Nucleus accumbens (tissue), 56 donors: Measurements from ENCODE around the gene VSIG8.

Source experiments
- DNase-seq, 56 donors: peaks; one replicate each; lab custom pipeline; 2025; lab: John Stamatoyannopoulos, UW

VSIG8 gene

DNA sequence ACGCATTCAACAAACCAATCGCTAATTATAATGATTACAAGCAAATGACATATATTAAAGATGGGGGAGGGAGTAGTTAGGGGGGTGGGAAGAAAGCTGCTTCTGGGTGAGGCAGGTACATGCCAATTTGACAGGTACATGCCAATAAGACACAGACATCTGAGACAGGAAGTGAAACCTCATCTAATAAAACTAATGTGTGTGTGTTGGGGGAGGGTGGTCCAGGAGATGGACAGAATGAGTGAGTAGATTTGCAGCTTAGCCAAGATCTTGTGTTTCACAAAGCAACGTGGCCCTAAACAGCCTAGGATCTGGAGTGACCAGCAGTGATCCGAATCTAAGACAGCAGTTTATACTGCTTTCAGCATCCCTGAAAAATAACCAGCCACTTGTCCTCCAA lies 26.7 kb upstream of the VSIG8 start:
- no peak for DNase-seq

DNA sequence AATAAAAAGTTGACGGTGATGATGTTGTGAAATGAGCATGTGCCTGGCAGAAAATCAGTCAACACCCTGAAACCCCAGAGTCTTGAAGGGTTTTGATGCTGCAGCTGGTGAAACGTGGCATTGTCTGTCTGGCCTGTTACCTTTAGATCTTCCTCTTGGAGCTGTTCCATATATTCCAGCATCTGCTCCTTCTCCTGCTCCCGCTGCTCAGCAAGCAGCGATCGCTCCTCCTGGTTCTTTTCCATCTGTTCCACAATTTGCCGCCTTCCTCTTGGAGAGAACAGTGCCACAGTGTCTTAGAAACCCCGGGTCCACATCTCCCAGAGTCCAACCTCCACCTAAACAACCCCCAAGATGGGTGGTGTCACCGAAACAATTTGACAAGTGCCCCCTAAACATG lies 21.8 kb upstream of the VSIG8 start:
- no peak for DNase-seq

DNA sequence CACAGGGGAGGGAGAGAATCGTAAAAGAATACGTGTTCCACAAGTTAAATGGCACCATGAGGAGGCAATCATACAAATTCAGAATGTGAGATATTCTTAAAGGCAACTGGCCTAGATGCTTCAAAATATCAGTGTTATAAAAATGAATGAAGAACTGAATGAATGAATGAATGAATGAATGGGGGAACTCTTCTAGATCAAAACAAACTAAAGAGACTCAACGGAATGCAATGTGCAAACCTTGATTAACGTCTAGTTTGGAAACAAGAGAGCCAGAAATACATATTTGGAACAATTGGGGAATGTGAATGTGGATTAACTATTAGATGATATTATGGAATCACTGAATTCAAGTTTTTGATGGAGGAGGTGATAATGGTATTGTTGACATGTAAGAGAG lies 20.7 kb upstream of the VSIG8 start:
- no peak for DNase-seq

DNA sequence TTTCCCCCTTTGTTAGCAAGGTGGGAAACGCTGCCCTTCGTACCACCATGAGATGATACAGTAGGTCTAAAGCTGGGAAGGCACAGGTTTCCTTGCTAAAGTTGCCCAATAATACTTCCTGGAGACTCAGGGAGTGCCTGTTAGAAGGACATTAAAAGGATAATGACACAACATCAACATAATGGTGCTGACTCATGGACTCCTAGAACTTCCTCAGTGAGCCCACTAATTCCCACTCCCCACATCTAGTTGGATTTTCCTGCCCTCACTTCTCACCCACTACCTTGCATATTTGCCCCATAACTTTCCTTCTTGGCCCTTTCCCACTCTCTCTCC lies 20.0 kb upstream of the VSIG8 start:
- no peak for DNase-seq

DNA sequence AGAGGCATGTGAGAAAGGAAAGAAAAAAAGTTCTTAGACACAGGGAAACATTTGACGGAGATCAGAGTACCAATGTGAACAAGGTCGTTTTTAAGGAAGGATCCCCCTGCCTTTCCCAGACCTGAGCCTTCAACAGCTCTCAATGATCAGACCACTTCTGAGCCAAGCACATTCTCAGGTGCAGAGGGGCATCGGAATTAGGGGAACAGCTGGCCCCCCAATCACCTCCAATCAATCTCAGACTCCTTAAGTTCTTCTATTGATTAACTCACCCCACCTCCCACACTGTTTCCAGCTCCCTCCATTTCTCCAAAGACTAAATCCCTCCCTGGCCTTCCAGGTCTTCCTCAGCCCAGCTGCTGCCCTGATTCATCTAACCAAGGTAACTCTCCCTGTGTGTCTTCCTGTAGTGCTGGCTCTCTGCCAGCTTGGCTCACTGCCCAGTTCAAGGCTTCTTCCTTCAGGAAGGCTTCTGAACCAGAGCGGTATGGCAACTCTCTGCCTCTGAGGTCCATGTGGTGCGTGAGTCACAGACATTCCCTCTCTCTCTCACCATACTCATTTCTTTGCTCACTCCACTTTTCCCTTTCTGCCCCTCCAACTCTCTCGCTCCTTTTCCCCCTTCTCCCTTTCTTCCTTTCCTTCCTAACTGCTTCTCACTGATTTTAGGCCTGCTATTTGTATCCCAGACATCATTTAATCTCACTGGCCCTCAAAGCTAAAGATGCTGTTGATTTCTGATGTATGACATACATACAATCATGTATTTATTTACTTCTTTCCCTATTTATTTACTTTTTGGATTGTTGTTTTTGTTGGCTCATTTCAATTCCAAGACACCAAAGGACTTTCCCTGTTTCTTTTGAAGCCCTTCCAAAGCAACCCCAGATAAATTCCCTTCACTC lies 19.4 kb upstream of the VSIG8 start:
- peak in 6 of 56 donors; percentile 6 to 35 (median 18) for DNase-seq

DNA sequence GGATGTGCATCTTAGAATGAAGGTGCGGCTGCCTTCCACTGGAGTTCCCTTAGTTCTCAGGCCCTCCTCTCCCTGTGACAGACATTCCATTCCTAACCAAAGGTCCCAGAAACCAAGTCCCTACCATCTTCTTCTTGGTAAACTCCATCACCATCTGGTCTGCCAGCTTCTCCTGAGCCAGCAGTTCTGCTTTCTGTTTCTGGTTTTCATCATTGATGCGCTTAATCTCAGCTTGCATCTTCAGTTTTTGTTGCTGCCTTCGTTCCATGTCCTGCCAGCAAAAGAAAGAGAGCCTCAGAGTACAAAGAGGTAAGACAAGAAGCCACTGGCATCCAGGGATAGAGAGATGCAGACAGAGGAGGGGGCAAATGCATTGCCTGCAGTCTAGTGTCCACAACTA lies 18.0 kb upstream of the VSIG8 start:
- no peak for DNase-seq

DNA sequence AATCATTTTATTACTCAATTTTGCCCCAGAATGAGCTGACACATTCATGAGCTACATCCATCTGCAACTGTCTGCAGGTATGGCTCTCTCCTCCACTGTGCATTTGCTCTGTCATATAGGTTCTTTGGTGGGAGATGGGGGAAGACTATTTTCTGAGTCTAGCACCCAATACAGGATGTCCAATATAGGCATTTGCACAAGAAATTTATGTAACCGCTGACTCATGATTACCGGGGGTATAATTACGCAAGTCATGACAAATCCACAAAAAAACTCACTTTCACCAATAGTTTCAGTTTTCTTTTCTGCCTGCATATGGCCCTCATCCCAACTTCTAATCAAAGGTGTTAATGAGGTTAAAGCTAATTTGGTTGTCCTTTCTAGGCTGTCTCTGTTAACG lies 17.5 kb upstream of the VSIG8 start:
- no peak for DNase-seq

DNA sequence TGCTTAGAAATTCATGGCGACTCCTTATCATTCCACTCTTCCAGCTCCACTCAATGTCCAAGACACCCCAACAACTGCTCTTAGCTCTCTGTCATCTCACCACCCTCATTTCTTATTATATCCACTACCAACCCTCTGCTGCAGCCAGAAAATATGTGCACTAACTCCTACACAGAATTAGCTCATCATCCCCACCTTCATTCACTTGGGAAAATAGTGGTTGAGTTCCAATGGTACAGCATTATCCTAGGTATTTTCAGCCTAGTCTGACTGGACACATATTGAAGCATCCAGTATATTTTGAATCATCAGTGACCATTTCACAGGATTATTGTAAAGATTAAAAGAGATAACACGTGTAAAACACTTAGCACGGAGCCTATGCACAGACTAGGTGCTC lies 16.7 kb upstream of the VSIG8 start:
- no peak for DNase-seq

DNA sequence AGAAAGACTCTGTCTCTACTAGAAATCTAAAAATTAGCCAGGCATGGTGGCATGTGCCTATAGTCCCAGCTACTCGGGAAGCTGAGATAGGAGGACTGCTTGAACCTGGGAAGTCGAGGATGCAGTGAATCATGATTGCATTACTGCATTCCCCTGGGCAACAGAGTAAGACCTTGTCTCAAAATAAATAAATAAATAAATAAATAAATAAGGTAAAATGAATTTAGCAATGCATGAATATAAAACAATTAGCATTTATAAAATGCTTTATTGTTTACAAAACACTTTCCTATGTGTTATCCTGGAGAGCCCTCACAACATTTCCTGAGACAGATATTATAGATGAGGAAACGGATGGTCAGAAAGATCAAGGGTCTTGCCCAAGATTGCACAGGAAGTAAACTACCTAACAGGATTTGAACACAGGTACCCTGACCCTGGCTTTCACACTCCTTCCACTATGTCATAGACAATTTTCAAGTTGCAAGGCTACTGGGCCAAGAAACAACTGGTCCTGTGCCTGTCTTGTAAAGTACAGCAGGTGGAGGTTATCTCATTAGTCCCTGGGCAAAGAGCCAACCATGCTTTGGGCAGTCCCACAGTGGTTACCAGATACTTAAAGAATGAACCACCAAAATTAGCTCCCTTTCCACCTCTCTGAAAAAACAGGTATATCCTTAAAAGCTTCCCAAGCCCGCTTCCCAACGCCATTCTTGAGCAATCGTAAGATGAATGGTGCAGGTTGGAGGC lies 15.4 kb upstream of the VSIG8 start:
- DNase-seq: no peak

DNA sequence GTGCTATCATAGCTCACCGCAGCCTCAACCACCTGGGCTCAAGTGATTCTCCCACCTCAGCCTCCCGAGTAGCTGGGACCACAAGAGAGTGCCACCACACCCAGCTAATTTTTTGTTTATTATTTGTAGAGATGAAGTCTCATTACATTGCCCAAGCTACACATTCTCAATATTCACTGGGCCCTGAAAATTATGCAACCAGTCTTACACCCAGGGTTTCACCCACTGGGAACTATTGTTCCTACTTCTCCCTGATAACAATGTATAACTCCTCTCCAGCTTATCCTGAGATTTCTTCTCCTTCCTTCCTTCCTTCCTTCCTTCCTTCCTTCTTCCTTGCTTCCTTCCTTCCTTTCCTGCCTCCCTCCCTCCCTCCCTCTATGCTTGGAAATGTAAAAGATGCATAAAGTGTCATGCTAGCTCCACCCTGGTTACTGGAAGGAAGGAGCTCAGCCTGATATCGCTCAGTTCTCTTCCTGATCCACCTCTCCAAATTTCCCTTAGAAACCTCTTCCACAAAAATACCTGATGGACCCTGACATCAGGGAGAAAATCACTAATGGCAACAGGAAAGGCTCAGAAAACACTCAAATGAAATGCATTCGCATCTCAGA lies 11.2 kb upstream of the VSIG8 start:
- DNase-seq: no peak

DNA sequence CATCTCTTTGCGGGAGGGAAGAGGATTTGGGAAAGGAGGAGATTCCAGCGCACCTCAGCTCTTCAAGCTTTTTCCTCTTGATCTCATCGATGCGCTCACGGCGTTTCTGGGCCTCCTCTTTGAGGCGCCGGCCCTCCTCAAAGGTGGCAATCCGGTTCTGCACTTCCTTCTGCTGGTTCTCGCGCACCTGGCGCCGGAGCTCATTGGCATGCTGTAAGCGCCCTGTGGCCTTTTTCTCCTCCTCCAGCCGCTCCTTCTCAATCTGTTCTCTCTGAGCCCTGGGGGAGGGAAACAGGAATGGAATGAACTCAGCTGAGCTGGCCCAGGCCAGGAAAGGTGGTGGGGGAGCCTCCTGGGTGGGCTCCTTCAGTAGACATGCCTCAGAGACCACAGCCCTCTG lies 10.4 kb upstream of the VSIG8 start:
- no peak for DNase-seq

DNA sequence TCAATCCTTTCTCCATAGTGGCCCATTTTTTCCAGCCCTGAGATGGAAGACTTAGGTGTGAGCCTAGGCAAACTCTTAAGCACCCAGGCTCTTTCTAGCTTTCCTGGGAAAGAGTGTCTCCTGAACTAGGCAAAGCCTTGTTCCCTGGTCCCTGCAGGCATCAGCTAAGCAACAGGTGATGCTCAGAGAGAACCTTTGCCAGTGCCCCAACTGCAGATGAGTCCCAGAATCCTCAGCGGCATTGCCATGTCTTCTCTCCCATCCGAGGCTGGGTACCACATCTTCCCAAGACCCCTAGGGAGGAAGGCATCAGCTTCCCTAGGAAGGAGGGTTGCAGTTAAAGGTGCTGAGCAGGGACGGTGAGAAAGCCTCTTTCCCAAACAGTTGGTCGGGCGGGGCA lies 8.2 kb upstream of the VSIG8 start:
- no peak for DNase-seq

DNA sequence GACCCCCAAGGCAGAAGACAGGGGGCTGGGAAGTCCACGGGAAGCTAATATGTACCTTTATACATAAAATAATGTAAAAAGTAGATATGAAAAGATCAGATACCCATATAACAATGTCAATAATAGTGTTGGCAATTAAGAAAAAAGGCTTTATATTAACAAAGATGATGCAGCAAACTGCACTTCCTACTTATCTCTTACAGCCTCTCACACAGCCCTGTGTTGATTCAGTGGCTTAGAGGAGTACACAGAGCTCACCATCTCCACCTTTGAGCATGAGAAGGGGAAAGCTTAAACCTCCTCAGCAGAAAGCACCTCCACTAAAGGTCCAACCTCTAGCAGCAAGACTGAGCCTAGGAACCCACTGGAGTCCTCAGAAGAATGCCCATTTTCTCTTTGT lies 7.2 kb upstream of the VSIG8 start:
- no peak for DNase-seq

DNA sequence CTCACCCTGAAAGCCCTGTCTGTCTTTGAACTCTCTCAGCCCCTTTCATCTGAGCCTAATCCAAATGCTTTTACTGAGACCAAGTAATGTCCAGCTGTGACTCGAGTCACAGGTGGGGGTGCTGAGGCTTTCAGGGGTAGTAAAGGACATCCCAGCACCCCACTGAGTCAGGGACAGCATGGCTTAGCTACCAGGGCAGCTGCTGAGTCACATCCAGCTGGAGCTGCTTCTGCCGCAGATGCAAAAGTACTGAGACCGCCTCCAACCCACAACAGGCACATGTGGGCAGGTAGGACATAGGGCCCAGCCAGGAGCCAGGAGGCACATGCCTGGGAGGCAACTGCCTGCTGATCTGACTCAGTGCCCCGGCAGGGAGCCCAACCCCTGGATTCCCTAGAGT lies 6.7 kb upstream of the VSIG8 start:
- no peak for DNase-seq

DNA sequence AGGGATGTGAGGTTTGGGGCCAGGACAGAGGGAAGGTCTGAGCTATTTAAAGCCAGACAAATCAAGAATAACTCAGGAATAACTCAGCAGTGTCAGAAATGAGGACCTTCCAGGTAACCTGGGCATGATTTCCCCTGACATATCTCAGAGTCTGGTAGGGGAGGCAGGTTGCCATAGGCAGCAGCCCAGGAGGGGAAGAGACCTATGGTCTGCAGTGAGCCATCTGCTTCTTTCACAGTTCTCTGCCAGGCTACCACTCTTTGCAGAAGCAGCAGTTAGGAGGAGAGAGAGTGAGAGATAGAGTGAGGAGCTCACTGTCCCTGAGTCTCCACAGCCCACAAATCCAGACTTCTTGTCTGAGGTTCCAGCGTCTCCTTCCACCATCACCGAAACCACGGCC lies 6.3 kb upstream of the VSIG8 start:
- DNase-seq: no peak

DNA sequence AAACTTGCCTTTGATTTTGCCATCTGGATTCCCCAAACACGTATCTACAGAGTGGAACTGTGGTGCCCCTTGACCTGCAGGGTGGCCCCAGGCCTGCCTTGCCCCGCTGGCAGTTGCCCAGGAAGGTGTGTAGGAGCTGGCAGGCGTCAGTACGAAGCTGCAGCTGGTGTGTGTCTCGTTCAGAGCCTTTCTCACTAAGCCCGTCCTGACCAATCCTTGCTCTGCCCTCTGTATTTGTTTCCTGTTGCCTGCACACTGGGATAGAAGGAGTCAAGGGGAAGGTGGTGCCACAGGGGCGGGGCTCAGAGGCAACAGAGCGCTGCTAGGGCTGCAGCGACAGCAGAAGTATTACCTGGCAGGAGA lies 5.2 kb upstream of the VSIG8 start:
- DNase-seq: no peak

DNA sequence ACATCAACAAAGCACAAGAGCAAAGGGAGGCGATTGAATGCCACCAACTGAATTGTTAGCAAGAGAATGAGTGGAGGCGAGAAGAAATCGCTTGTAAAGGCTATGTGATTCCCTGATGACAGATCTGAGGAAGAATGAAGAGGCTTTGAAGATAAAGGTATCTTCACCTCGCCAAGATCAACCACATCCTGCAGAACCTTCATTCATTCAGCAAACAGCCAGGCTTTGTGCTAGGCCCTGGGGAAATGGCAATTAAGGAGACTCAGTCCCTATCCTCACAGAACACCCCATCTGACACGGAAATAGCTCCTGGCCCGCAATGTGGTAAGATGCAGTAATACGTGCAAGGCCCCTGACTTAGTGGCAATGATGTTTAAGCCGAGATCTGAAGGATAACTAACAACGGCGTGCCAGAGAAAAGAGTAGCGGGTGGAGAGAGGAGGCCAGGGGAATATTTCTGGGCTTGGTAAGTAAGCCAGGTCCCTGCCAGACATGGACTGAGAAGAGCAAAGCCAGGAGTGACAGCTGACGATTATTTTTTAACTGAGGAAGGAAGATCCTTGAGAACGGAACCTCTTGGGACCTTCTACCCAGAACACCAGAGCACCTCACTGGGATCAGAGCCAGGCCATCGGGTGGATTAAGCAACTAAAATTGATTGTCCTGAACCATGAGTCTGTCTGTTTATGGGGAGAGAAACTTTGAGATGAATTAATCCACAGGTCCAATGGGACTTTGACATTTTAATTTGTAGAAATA lies 4.6 kb upstream of the VSIG8 start:
- no peak for DNase-seq

DNA sequence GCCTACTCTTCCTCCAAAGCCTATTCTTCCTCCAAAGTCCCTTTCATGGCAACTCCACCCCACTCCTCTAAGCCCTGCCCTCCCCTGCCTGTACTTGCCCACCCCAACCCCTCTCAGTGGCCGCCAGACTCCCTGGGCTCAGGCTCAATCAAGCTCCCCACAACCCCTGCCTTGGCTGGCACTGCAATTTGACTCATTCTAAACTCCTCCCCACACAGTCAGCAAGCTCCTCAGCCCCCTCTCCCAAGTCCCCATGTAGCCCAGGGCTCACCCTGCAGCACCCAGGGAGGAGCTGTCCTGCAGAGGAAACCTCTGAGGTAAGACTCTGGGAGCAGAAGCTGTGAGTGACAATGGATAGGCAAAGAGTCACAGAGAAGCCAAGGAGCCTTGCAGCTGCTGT lies 3.6 kb upstream of the VSIG8 start:
- DNase-seq: no peak

DNA sequence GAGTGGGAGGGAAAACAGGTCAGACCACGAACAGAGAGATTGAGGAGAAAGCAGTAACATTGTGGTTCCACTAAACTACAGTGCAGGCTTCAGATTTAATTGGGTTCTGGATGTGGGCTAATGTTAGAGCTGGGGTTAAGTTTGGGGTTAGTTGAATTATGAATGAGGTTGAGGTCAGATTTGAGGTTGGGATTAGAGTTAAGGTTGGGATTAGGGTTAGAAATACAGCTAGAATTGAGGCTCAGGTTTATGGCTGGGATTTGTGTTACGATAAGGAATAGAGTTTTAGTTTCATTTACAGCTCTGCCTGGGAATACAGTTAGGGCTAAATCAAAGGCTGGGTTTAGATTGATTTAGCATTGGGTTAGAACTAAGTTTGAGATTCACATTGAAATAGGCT lies 1.8 kb upstream of the VSIG8 start:
- DNase-seq: no peak

DNA sequence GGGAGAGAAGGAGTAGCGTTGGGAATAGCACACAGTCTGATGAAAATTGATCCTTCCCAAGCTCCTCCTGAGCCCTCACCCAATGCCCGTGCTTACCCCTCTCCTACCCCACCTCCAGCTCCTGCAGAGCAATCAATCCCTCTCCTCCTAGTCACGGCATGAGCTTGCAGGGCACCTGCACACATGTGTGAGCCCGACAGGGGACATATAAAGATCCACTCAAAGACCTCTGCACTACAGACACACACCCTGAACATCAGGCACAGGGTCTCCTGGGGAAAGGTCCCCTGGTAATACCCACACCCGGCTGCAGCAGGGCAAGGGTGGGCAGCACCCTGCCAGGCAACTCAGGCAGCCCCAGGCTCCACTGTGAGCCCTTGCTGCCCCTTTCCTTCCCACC lies 426 bp downstream of the VSIG8 start:
- DNase-seq: no peak

DNA sequence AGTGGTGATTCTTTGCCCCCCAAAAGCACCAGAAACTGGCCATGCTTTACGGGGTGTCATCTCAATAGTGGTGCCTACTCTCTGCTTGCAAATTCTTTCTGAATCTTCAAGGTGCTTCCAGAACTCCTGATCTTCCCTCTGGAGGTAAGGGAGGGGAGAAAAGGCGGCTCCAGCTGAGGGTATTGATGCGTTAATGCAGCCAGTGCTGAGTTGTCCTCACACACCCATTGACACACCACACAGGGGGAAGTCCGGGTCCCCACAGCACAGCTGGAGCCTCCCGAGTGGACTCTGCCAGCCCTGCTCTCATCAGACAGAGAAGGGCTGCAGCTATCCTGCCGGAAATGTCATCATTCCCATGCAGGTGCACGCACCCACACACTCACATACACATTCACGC lies 1.2 kb downstream of the VSIG8 start:
- no peak for DNase-seq
